SKM-1 (cell line): ENCODE results near the gene MAPK10.
"Not testable (repeated sequence)": the region's sequence is repeated elsewhere in the genome, so short reads cannot be mapped to it uniquely, and the experiment has no call there.

ENCODE experiments used
- DNase-seq: peaks from one replicate; lab custom pipeline; 2025; ENCODE audit not compliant: unreplicated experiment; lab: John Stamatoyannopoulos, UW

The MAPK10 gene

GRCh38 chr4:86114563-86114962, 245.3 kb downstream of the MAPK10 start:
- DNase-seq: no peak

GRCh38 chr4:86108834-86109233, 251.0 kb downstream of the MAPK10 start:
- no peak for DNase-seq

- no peak for DNase-seq
Observed at GRCh38 chr4:86108137-86108536, 251.7 kb downstream of the MAPK10 start.

- no peak for DNase-seq
Observed at GRCh38 chr4:86107112-86107511, 252.7 kb downstream of the MAPK10 start.

- DNase-seq: no peak
Observed at GRCh38 chr4:86106475-86106874, 253.4 kb downstream of the MAPK10 start.

GRCh38 chr4:86101841-86102240, 258.0 kb downstream of the MAPK10 start:
- DNase-seq: no peak

GRCh38 chr4:86101410-86101809, 258.4 kb downstream of the MAPK10 start:
- DNase-seq: no peak

GRCh38 chr4:86100539-86101215, 259.2 kb downstream of the MAPK10 start:
- no peak for DNase-seq

- DNase-seq: no peak
Observed at GRCh38 chr4:86099348-86099747, 260.5 kb downstream of the MAPK10 start.

- no peak for DNase-seq
Observed at GRCh38 chr4:86098691-86099090, 261.2 kb downstream of the MAPK10 start.

GRCh38 chr4:86096373-86096772, 263.5 kb downstream of the MAPK10 start:
- DNase-seq: no peak

- no peak for DNase-seq
Observed at GRCh38 chr4:86092684-86093083, 267.2 kb downstream of the MAPK10 start.

GRCh38 chr4:86091201-86091600, 268.7 kb downstream of the MAPK10 start:
- peak; percentile 10 for DNase-seq

- no peak for DNase-seq
Observed at GRCh38 chr4:86089781-86090323, 270.0 kb downstream of the MAPK10 start.

GRCh38 chr4:86089053-86089452, 270.8 kb downstream of the MAPK10 start:
- DNase-seq: no peak

GRCh38 chr4:86075796-86076195, 284.1 kb downstream of the MAPK10 start:
- not testable (repeated sequence) for DNase-seq

GRCh38 chr4:86060341-86060740, 299.5 kb downstream of the MAPK10 start:
- DNase-seq: no peak

- no peak for DNase-seq
Observed at GRCh38 chr4:86058621-86059020, 301.2 kb downstream of the MAPK10 start.

GRCh38 chr4:86055898-86056297, 304.0 kb downstream of the MAPK10 start:
- DNase-seq: no peak

GRCh38 chr4:86054286-86055032, 305.4 kb downstream of the MAPK10 start:
- no peak for DNase-seq

GRCh38 chr4:86050496-86050895, 309.4 kb downstream of the MAPK10 start:
- DNase-seq: no peak

- DNase-seq: no peak
Observed at GRCh38 chr4:86048426-86048825, 311.4 kb downstream of the MAPK10 start.
